AG09319 (cell line): Measurements from ENCODE around the gene TAF15.

Experiments used
- DNase-seq: peaks from one replicate; pipeline ENCODE4 v3.0.0-alpha.2; 2010; ENCODE audit warnings: low read depth; ENCODE audit errors: extremely low read depth
- TF ChIP-seq, protein P1 (sequence below): IDR thresholded peaks from 2 replicates; pipeline ENCODE4 v1.5.1; 2011; ENCODE audit warnings: low read depth, mild to moderate bottlenecking, inconsistent platforms, low read length, moderate library complexity

TAF15 gene

DNA sequence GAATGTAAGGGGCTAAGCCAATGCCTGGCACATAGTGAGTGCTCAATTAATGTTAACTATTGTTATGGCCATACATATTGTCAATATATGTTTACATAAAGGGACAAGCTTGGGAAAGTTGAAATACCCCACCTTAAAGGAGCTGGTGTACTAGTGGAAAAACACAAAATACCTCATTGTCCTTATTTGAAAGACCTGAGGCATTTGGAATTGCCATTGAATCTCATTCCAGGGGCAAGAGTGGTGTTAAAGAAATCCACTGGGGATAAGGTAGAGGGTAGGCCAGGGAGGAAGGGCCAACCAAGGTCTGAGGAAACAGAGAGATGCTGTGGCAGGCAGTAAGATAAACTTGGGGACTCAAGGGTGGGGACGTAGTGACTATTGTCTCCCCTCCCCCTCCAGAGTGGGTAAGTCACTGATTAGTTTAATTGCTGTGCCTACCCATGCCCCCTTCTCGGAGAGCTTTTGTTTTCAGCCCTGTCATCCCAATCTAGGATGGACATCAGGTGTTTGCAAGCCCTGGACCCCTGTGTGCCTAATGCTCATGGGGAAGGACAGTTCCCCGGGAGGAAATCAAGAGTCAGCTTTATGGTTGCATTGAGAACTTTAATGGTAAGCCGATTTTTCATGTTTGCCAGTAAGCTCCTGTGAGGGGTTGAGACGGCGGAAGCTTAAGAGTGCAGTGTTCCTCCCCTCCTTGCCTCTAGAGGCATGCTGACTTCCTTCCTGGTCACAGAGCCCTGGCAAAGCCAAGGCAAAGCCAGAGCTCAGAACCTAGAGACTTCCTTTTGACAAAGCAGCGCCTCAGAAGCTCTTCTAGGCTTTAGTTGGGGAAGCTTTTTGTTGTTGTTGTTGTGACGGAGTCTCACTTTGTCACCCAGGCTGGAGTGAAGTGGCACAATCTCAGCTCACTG, 61.9 kb downstream of the TAF15 start:
- TF ChIP-seq, protein P1, sequence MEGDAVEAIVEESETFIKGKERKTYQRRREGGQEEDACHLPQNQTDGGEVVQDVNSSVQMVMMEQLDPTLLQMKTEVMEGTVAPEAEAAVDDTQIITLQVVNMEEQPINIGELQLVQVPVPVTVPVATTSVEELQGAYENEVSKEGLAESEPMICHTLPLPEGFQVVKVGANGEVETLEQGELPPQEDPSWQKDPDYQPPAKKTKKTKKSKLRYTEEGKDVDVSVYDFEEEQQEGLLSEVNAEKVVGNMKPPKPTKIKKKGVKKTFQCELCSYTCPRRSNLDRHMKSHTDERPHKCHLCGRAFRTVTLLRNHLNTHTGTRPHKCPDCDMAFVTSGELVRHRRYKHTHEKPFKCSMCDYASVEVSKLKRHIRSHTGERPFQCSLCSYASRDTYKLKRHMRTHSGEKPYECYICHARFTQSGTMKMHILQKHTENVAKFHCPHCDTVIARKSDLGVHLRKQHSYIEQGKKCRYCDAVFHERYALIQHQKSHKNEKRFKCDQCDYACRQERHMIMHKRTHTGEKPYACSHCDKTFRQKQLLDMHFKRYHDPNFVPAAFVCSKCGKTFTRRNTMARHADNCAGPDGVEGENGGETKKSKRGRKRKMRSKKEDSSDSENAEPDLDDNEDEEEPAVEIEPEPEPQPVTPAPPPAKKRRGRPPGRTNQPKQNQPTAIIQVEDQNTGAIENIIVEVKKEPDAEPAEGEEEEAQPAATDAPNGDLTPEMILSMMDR = no peak
- DNase-seq = no peak

DNA sequence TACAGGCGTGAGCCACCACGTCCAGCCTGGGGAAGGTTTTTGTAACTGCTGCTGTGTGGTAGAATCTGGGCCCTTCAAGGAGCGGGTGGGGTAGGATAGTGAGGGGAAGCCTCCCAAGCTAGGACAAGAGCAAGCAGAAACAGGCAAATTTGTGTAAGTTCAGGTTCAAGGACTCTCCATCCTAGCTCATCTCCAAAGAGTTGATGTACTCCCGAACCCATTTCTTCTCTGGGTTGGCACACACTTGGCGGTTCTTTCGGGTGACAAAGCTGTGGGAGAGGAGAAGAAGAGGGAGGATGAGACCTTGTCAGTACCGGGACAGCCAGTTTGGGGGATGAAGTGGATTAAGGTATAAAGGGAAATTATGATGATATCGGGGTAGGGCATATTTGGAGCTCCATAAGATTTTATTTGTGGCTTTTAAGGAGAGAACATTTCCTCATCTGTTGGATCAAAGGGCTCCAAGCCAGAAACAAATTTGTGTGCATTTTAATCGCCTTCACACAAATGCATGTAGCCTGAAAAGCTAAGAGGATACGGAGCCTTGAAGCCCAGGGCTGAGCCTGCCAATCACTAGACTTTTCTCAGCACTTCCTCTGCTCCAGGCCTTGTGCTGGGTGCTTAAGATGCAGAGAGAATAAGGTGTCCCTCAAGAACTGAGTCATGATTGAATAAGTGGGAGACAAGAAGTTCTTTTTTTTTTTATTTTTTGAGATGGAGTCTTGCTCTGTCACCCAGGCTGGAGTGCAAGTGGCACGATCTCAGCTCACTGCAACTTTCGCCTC, 63.1 kb downstream of the TAF15 start:
- TF ChIP-seq, protein P1 = no peak
- no peak for DNase-seq

DNA sequence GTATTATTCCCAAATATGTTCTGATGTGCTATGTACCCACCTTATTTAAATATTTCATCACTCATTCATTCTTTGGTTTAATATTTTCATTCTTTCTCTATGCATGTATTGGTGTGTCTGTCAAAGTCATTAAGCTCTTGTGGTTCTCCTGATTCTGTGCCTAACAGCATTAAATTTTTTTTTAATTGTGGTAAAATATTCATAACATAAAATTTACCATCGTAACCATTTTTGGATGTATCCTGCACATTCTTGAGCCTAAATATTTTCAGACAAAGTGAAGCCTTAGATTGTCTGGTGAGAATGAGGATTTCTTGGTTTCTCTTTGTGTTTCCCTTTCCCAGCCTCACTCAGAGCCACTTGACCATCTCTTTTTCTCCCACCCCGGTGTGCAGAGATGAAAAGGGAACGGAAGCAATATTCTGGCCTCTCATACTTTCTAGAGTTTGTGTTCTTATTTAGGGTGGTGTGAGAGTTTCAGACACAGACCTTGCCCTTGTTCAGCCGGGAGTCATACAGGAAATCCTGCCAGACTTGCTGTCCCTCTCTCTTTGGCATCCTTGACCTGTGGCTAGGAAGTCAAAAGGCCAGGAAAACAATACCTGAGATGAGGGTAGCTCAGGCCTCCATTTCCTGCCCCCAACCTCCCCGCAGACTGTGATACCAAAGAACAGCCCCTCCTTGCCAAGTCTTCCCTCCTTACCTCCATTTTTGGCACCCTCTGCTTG, 66.0 kb downstream of the TAF15 start:
- no peak for DNase-seq
- TF ChIP-seq, protein P1 = no peak

DNA sequence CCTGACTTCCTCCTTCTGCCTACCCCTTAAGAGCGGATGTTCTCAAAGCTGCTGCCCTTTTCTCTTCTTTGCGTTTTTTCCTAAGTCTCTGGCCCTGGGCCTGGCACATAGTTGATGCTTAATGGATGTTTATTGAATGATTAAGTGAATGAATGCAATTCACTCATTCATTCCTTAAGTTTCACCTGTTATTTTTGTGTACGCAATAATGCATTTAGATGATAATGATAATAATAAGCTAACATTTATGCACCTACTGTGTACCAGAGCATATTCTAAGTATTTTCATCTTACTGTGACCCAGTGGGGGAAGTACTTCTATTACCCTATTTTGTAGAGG, 66.5 kb downstream of the TAF15 start:
- TF ChIP-seq, protein P1 = no peak
- DNase-seq = no peak

- TF ChIP-seq, protein P1 = no peak
- DNase-seq = no peak
Measured at GRCh38 chr17:35876534-35876933, 67.2 kb downstream of the TAF15 start.

- TF ChIP-seq, protein P1 = no peak
- DNase-seq = no peak
Measured at GRCh38 chr17:35877345-35878029, 68.2 kb downstream of the TAF15 start.
